Adipose tissue (tissue), 3 donors: ENCODE measurements around the gene ZNF497. TPM values are rescaled to one million over a fixed set of nuclear protein-coding genes. Genes with fewer than 3 reads are reported as not detected.

Experiments
- polyA plus RNA-seq, 3 donors: library from polyadenylated mRNA; stranded (reverse); fragments of 200-250 nt; gene quantifications; one replicate each; pipeline ENCODE4 v1.2.3, GENCODE V29; 2013
- donor health status: healthy with polysubstance abuse.
- donor health status: Bipolar disorder and iron deficiency.
- donor health status: healthy.

The ZNF497 gene
- polyA plus RNA-seq, 3 donors = 0.22 to 1.3 (median 0.51) TPM

Other genes starting within 250 kb of the ZNF497 start
- 1 to 10 TPM; 2.3 to 5.8 (median 3.0) TPM for gene ZNF329, start 212.0 kb downstream of the ZNF497 start, polyA plus RNA-seq
- 10 to 100 TPM in 2 of 3 donors, 1 to 10 TPM in 1; 9.5 to 12.4 (median 11.0) TPM for gene ZNF274, start 179.7 kb downstream of the ZNF497 start, polyA plus RNA-seq
- gene ZNF544, start 133.8 kb downstream of the ZNF497 start, polyA plus RNA-seq = 10 to 100 TPM; 10.1 to 10.6 (median 10.2) TPM
- gene ZNF8, start 83.8 kb downstream of the ZNF497 start, polyA plus RNA-seq = 1 to 10 TPM in 1 of 3 donors, under 1 TPM in 2; 0.68 to 1.1 (median 0.90) TPM
- gene ERVK3-1, start 57.4 kb downstream of the ZNF497 start, polyA plus RNA-seq = 10 to 100 TPM; 19.6 to 39.2 (median 25.0) TPM
- 1 to 10 TPM in 1 of 3 donors, under 1 TPM in 2; 0.67 to 1.1 (median 0.80) TPM for gene ZSCAN22, start 35.8 kb downstream of the ZNF497 start, polyA plus RNA-seq
- 10 to 100 TPM; 12.8 to 38.3 (median 14.1) TPM for gene A1BG, start 9.3 kb downstream of the ZNF497 start, polyA plus RNA-seq
- 1 to 10 TPM in 2 of 3 donors, under 1 TPM in 1; 0.56 to 1.6 (median 1.0) TPM for gene ZNF837, start 18.3 kb upstream of the ZNF497 start, polyA plus RNA-seq
- gene RPS5, start 24.5 kb upstream of the ZNF497 start, polyA plus RNA-seq = 1,000 to 10,000 TPM; 1,642 to 2,053 (median 1,868) TPM
- gene RNF225, start 32.9 kb upstream of the ZNF497 start, polyA plus RNA-seq = not detected
- 10 to 100 TPM in 1 of 3 donors, 1 to 10 TPM in 2; 3.1 to 10.6 (median 5.5) TPM for gene ZNF584, start 45.9 kb upstream of the ZNF497 start, polyA plus RNA-seq
- 1 to 10 TPM in 1 of 3 donors, under 1 TPM in 2; 0.45 to 1.0 (median 0.89) TPM for gene ZNF132, start 77.4 kb upstream of the ZNF497 start, polyA plus RNA-seq
- 1 to 10 TPM; 1.8 to 2.9 (median 2.0) TPM for gene ZNF324B, start 88.9 kb upstream of the ZNF497 start, polyA plus RNA-seq
- 1 to 10 TPM; 4.0 to 6.0 (median 4.3) TPM for gene ZNF324, start 104.3 kb upstream of the ZNF497 start, polyA plus RNA-seq
- 1 to 10 TPM; 7.3 to 8.8 (median 7.8) TPM for gene ZNF446, start 113.6 kb upstream of the ZNF497 start, polyA plus RNA-seq
- 10 to 100 TPM; 11.7 to 19.5 (median 12.5) TPM for gene SLC27A5, start 149.2 kb upstream of the ZNF497 start, polyA plus RNA-seq
- gene ZBTB45, start 157.1 kb upstream of the ZNF497 start, polyA plus RNA-seq = 1 to 10 TPM; 5.3 to 8.2 (median 6.6) TPM
- 100 to 1,000 TPM; 154 to 206 (median 156) TPM for gene TRIM28, start 181.3 kb upstream of the ZNF497 start, polyA plus RNA-seq
- gene CHMP2A, start 192.4 kb upstream of the ZNF497 start, polyA plus RNA-seq = 100 to 1,000 TPM in 2 of 3 donors, 10 to 100 TPM in 1; 96.8 to 196 (median 184) TPM
- 10 to 100 TPM; 26.7 to 47.6 (median 46.1) TPM for gene UBE2M, start 195.9 kb upstream of the ZNF497 start, polyA plus RNA-seq
- 10 to 100 TPM; 11.2 to 16.4 (median 14.7) TPM for gene MZF1, start 210.6 kb upstream of the ZNF497 start, polyA plus RNA-seq